Liver (tissue), 9 donors: ENCODE measurements around the gene PRPF19. TPM values are rescaled to one million over a fixed set of nuclear protein-coding genes. Genes with fewer than 3 reads are reported as not detected.

ENCODE experiments used
- DNase-seq: peaks from one replicate; pipeline ENCODE4 v3.0.0-alpha.2; 2017; ENCODE audit warnings: low spot score
- H3K27ac ChIP-seq, 2 donors: one replicate each; pipeline ENCODE4 v1.7.0; 2013; ENCODE audit warnings: inconsistent platforms in 2 of 2, low read length in 2 of 2, control low read depth in 1 of 2, low read depth in 1 of 2, mild to moderate bottlenecking in 1 of 2
- H3K27me3 ChIP-seq, 4 donors: one replicate each; pipeline versions ENCODE4 v1.6.1 to v1.7.0; 2013; ENCODE audit warnings: low read length in 3 of 4, inconsistent platforms in 1 of 4, mild to moderate bottlenecking in 1 of 4, moderate library complexity in 1 of 4; ENCODE audit not compliant: control insufficient read depth in 4 of 4, insufficient read depth in 4 of 4
- H3K36me3 ChIP-seq, 4 donors: one replicate each; pipeline versions ENCODE4 v1.6.1 to v1.7.0; 2013; ENCODE audit warnings: low read length in 3 of 4, mild to moderate bottlenecking in 3 of 4, low read depth in 1 of 4, moderate library complexity in 1 of 4; ENCODE audit not compliant: control insufficient read depth in 4 of 4, insufficient read depth in 3 of 4
- H3K4me1 ChIP-seq, 4 donors: one replicate each; pipeline versions ENCODE4 v1.6.1 to v1.7.0; 2013; ENCODE audit warnings: low read length in 3 of 4, mild to moderate bottlenecking in 3 of 4, moderate library complexity in 1 of 4; ENCODE audit not compliant: control insufficient read depth in 4 of 4, insufficient read depth in 4 of 4
- H3K4me3 ChIP-seq, 3 donors: one replicate each; pipeline versions ENCODE4 v1.6.1 to v1.7.0; 2013; ENCODE audit warnings: low read length in 3 of 3, control low read depth in 1 of 3, low read depth in 1 of 3, mild to moderate bottlenecking in 1 of 3
- H3K9ac ChIP-seq, 2 donors: one replicate each; pipeline ENCODE4 v1.7.0; 2013; ENCODE audit warnings: low read length in 2 of 2, mild to moderate bottlenecking in 2 of 2, moderate library complexity in 2 of 2, control low read depth in 1 of 2, low read depth in 1 of 2
- H3K9me3 ChIP-seq, 4 donors: one replicate each; pipeline versions ENCODE4 v1.6.1 to v1.7.0; 2013; ENCODE audit warnings: low read length in 3 of 4; ENCODE audit not compliant: control insufficient read depth in 4 of 4
- ATF3 ChIP-seq: IDR thresholded peaks from 2 replicates; pipeline ENCODE4 v1.6.1; 2016; ENCODE audit warnings: antibody characterized with exemption
- CTCF ChIP-seq: fragments of 150-350 bp; IDR thresholded peaks from 2 replicates; pipeline ENCODE4 v1.5.1; 2017; ENCODE audit warnings: improper control_type of control experiment, low read depth, low read length; ENCODE audit not compliant: missing input control
- FOXA1 ChIP-seq: IDR thresholded peaks from 2 replicates; pipeline ENCODE4 v1.6.1; 2016; ENCODE audit warnings: antibody characterized with exemption
- FOXA2 ChIP-seq: IDR thresholded peaks from 2 replicates; pipeline ENCODE4 v1.6.1; 2016; ENCODE audit warnings: antibody characterized with exemption
- HNF4A ChIP-seq, 2 donors: conservative IDR thresholded peaks; 2 replicates each; pipeline ENCODE4 v1.6.1; 2016; ENCODE audit warnings: antibody characterized with exemption in 2 of 2, mild to moderate bottlenecking in 2 of 2
- HNF4G ChIP-seq: IDR thresholded peaks from 2 replicates; pipeline ENCODE4 v1.6.1; 2016; ENCODE audit warnings: antibody characterized with exemption
- MAX ChIP-seq: IDR thresholded peaks from 2 replicates; pipeline ENCODE4 v1.6.1; 2016; ENCODE audit warnings: antibody characterized with exemption
- NR2F2 ChIP-seq: IDR thresholded peaks from 2 replicates; pipeline ENCODE4 v1.6.1; 2016; ENCODE audit warnings: antibody characterized with exemption
- RAD21 ChIP-seq, 2 donors: IDR thresholded peaks; 2 replicates each; pipeline ENCODE4 v1.6.1; 2016; ENCODE audit warnings: antibody characterized with exemption in 2 of 2, mild to moderate bottlenecking in 2 of 2
- REST ChIP-seq: IDR thresholded peaks from 2 replicates; pipeline ENCODE4 v1.6.1; 2016; ENCODE audit warnings: antibody characterized with exemption, mild to moderate bottlenecking
- TAF1 ChIP-seq: conservative IDR thresholded peaks from 2 replicates; pipeline ENCODE4 v1.6.1; 2016; ENCODE audit warnings: antibody characterized with exemption, mild to moderate bottlenecking
- YY1 ChIP-seq: IDR thresholded peaks from 2 replicates; pipeline ENCODE4 v1.6.1; 2016; ENCODE audit warnings: antibody characterized with exemption, mild to moderate bottlenecking
- ZBTB33 ChIP-seq: IDR thresholded peaks from 2 replicates; pipeline ENCODE4 v1.6.1; 2016; ENCODE audit warnings: antibody characterized with exemption
- WGBS: extraction: QIAGEN DNeasy Blood & Tissue Kit; methylation state at CpG from one replicate; pipeline ENCODE4 v1.1.7; 2013; 5-methylcytosine and 5-hydroxymethylcytosine counted together
- polyA plus RNA-seq, 2 donors: library from polyadenylated mRNA; stranded (reverse) in 1 of 2; unstranded in 1 of 2; fragments of 200-250 nt in 1 of 2; fragments of >200 nt in 1 of 2; fragmentation: Nextera tagmentation in 1 of 2; extraction: Ambion mirVana in 1 of 2; gene quantifications; one replicate each; pipeline versions ENCODE4 v1.2.1 to v1.2.3, GENCODE V29; 2013 to 2015
- total RNA-seq, 2 donors: library from RNA; depleted of rRNA; stranded (reverse); fragments of >200 nt; gene quantifications; one replicate each; pipeline ENCODE4 v1.2.3, GENCODE V29; 2014
- donor health status: healthy.
- donor health status: healthy.
- donor health status: healthy.
- donor health status: healthy.
- donor health status: healthy.

PRPF19 gene
- total and polyA plus RNA-seq, 4 donors = 25.4 to 57.1 (median 40.4) TPM

GRCh38 chr11:60867871-60868681, 38.3 kb downstream of the PRPF19 start:
- Histone ChIP-seq H3K27ac (no peak overlapping the region), H3K9me3 (no peaks in the 10 kb centered on the region), H3K27me3 (no peaks in the 10 kb centered on the region), H3K9ac (no peak overlapping the region), H3K4me1 (peaks cover 0 to 8% (median 4%) of the 10 kb centered on the region in 4 donors), H3K4me3 (no peak overlapping the region), H3K36me3 (no peaks in the 10 kb centered on the region)
- no peak for TF ChIP-seq RAD21 (IDR thresholded peaks at IDR 0.05)
- no peak for TF ChIP-seq ATF3
- TF ChIP-seq MAX = no peak
- no peak for TF ChIP-seq FOXA2
- TF ChIP-seq NR2F2 = no peak
- TF ChIP-seq CTCF = no peak
- TF ChIP-seq HNF4G = no peak
- TF ChIP-seq REST = no peak
- no peak for TF ChIP-seq ZBTB33
- no peak for TF ChIP-seq HNF4A (conservative IDR thresholded peaks at IDR 0.05)
- DNase-seq = no peak
- 84% methylated on average over 10 of the region's 10 CpGs for WGBS

- Histone ChIP-seq H3K9me3 (no peaks in the 10 kb centered on the region), H3K36me3 (no peaks in the 10 kb centered on the region), H3K9ac (no peak within 1 kb of the TSS), H3K4me1 (peaks cover 0 to 5% (median 4%) of the 10 kb centered on the region in 4 donors), H3K27ac (no peak within 1 kb of the TSS), H3K4me3 (no peak within 1 kb of the TSS), H3K27me3 (no peaks in the 10 kb centered on the region)
- no peak for DNase-seq
- TF ChIP-seq YY1 = no peak
- no peak for TF ChIP-seq TAF1
- no peak for TF ChIP-seq CTCF
- TF ChIP-seq FOXA1 = no peak
- WGBS = 86% methylated on average over 13 of the region's 13 CpGs
These were observed 39.2 kb downstream of the PRPF19 start, which contains the start of gene ZP1 for GRCh38 chr11:60866911-60867870. Gene ZP1 (plus strand): TSS chr11:60867542. CDS start chr11:60867562, 20 bp downstream.
